GM12873 (cell line): ENCODE results near the gene CC2D1A.

Source experiments
- TF ChIP-seq, protein P1 (sequence below): IDR thresholded peaks from 2 replicates; pipeline ENCODE4 v1.5.1; 2012; ENCODE audit warnings: low read depth, mild to moderate bottlenecking, moderate library complexity, low read length, control low read depth; ENCODE audit not compliant: insufficient read depth; ENCODE audit errors: missing control alignments

Gene CC2D1A

GRCh38 chr19:13975870-13976269 lies 69.9 kb downstream of the CC2D1A start:
- TF ChIP-seq, protein P1, sequence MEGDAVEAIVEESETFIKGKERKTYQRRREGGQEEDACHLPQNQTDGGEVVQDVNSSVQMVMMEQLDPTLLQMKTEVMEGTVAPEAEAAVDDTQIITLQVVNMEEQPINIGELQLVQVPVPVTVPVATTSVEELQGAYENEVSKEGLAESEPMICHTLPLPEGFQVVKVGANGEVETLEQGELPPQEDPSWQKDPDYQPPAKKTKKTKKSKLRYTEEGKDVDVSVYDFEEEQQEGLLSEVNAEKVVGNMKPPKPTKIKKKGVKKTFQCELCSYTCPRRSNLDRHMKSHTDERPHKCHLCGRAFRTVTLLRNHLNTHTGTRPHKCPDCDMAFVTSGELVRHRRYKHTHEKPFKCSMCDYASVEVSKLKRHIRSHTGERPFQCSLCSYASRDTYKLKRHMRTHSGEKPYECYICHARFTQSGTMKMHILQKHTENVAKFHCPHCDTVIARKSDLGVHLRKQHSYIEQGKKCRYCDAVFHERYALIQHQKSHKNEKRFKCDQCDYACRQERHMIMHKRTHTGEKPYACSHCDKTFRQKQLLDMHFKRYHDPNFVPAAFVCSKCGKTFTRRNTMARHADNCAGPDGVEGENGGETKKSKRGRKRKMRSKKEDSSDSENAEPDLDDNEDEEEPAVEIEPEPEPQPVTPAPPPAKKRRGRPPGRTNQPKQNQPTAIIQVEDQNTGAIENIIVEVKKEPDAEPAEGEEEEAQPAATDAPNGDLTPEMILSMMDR = no peak

DNA sequence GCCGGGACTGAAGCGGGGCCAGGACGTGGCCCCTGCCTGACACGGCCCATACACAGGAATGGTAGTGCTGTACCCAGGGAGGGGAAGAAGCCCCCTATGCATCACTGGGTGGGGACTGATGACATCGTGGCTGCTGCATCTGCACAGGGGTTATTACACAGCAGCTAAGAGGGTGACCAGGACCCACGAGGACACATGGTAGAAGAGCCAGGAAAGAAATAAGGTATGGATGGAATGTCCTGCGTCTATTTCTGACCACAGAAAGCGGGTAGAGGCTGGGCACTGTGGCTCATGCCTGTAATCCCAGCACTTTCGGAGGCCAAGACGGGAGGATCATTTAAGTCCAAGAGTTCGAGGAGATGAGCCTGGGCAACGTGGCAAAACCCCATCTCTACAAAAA lies 70.4 kb downstream of the CC2D1A start:
- TF ChIP-seq, protein P1 = no peak

DNA sequence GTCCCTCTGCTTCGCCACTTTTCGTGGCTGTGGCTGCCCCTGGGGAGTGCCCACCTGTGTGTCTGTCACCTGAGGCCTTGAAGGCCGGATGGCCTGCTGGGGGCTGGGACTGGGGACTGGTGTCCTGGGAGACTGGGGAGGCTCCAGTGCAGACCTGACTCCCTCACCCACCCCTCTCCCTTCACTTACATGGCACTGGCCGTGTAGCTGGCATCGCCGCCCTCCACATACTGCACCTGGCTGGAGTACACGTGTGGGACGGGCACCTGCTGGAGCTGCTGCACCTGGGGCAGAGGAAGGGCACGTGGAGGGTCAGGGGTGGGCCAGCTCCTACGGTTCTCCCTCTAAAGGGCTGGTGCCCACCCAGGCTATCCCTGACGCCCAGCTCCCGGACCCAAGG lies 71.8 kb downstream of the CC2D1A start:
- TF ChIP-seq, protein P1 = no peak

- TF ChIP-seq, protein P1 = no peak
Observed at GRCh38 chr19:13978351-13979243, 72.6 kb downstream of the CC2D1A start.

DNA sequence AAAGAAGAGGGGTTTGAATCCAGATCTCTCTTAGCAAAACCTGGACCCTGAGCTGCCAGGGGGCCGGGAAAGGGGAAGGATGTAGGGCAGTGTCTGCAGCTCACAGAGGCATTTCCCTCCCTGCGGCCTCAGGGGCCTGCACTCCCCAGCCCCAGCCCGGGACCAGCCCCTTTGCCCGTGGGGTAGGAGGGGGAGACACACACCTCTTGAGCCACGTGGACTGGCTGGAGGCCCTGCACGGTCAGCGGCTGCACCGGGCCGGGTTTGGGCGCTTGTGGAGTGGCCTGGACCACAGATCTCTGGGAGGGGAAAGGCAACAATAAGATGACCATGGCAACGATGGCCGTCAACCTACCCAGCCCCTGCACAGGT lies 73.2 kb downstream of the CC2D1A start:
- TF ChIP-seq, protein P1 = no peak

DNA sequence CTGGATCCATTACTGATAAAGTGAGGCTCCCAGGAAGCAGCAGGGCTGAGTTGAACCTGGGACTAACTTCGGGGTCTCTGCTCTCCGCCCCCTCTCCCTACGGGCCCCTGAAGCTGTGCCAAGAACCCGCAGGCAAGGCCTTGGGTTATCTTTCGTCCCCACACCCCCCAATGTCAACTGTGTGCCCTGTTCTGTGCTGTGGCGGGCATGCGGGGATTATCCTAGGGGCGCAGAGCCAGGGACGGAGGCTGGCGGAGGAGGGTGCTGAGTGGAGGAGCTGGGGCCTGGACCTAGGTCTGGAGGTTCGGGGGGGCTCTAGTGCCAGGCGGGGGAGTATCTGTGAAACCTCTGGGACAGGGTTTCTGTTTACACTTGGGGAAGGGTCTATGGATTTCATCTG lies 73.7 kb downstream of the CC2D1A start:
- TF ChIP-seq, protein P1 = no peak

DNA sequence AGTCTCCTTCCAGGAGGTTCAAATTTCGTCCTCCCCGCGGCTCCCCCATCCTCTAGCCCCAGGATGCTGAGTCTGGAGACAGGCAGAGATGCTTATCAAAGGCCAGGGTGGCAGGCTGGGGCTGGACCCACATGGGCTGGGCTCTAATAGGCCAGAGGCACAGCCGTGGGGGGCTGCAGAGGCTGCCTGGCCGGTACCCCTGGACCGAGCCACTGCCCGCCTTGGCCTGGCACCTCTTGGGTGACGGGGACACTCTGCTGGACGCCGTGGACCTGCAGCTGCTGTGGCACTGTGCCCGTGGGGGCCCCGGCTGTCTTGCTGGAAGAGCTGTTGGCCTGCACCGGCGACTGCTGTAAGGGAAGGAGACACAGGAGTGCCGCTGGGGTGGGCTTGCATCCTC lies 74.3 kb downstream of the CC2D1A start:
- TF ChIP-seq, protein P1 = no peak
